ENCODE measurements around the gene C1orf115.
"Not testable (repeated sequence)": the region's sequence is repeated elsewhere in the genome, so short reads cannot be mapped to it uniquely, and the experiment has no call there.

Gene C1orf115

DNA sequence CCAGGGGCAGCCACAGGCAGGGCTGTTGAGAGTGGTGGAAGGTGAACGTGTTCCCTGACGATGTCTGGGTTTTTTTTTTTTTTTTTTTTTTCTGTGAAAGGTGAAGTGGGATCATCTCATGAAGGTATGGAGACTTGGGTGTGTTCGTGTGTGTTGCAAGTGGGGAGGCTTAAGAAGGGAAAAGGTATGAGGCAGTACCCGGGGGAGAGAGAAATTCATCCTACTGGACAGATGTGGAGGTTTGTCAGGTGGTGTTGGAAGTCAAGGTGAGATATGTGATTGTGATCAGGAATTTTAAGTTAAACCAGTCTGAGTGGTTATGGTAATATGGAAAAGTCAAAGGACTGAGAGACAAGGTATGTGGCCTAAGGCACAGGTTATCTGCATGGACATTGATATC lies 5.3 kb downstream of the C1orf115 start:
- no peak for DNase-seq

DNA sequence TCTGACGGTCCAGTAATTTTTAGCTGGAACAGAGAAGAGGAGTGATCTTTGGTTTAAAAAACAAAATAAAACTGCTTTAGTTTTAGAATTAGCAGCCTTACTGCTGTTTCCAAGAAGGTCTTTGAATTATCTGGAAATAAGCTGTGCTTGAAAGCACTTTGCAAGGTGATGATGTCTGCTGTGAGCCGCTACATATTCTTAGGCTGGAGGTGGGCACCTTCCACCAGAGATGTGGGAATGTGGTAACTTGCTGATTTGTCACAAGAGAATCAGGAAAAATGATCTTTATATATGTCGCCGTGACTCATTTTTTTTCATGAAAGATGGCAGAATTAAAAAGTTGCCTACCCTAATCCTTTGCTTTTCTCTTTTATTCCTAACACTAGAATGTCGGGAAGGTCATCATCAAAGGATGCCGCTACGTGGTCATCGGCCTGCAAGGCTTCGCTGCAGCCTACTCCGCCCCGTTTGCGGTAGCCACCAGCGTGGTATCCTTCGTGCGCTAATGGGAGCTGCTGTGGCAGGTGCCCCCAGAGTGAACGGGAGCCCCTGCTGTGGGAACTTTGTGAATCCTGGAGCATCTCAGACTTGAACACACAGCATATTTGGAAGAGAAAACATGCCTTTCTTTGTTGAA lies 6.2 kb downstream of the C1orf115 start:
- no peak for DNase-seq

GRCh38 chr1:220696863-220697231 lies 6.7 kb downstream of the C1orf115 start:
- DNase-seq = no peak

DNA sequence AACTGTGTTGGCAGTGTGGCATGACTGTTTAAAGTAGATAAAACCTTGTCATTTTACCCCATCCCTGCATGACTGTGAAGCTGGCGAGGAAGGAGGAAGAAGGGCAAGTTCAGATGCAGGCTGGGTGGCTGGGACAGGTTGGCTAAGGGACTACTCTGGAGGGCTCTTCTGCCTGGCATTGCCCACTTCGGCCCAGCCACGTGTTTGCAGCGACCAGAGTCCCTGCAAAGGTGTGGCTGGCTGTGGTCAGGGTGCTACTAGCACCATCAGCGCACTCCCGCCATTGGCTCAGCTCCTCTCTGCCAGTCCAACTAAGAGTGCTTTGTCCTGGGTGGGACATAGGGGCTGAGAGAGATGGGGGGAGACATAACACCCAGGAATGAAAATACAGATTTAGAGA lies 7.2 kb downstream of the C1orf115 start:
- no peak for DNase-seq

- DNase-seq = no peak
Observed at GRCh38 chr1:220698607-220699016, 8.4 kb downstream of the C1orf115 start.

GRCh38 chr1:220699044-220699443 lies 8.9 kb downstream of the C1orf115 start:
- DNase-seq = no peak

GRCh38 chr1:220700556-220701179 lies 10.5 kb downstream of the C1orf115 start:
- no peak for DNase-seq

- no peak for DNase-seq
Observed at GRCh38 chr1:220701974-220702373, 11.8 kb downstream of the C1orf115 start.

GRCh38 chr1:220702733-220703270 lies 12.6 kb downstream of the C1orf115 start:
- DNase-seq = no peak

DNA sequence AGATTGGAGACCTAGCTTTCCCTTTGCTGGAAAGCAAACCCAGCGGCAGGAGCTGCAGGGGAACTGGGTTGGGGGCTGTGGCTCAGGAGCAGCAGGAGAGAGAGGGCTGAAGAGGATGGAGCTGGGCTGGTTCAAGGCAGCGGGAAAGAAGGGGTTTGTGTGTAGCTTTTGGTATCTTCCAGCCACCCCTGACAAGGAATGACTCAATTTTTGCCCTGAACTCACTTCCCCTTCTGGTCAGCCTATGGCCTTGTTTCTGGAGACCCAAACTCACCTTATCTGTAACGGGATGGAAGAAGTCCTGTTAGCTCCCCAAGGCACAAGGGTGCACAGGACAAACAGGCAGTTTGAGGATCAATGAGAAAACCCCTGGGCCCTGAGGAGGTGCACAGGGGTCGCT lies 13.1 kb downstream of the C1orf115 start:
- DNase-seq = no peak

- no peak for DNase-seq
Observed at GRCh38 chr1:220705782-220706181, 15.6 kb downstream of the C1orf115 start.

GRCh38 chr1:220706480-220706879 lies 16.3 kb downstream of the C1orf115 start:
- no peak for DNase-seq

DNA sequence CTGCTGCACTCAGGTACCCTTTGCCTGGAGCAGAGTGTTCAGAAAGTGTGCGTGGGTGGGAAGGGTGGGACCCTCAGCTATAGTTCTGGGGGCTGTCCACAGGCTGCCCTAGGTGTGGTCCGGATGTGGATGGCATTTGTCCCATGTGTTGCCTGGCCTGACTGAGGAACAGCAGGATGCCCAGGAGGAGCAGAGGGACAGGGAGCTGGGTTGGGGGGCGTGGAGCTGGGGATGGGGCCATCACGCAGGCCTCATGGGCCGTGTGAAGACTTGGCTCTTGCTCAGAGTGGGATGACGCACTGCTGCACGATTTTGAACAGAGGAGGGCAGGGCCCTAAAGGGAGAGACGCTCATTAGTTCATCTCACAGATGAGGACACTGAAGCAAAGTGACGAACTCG lies 17.0 kb downstream of the C1orf115 start:
- no peak for DNase-seq

DNA sequence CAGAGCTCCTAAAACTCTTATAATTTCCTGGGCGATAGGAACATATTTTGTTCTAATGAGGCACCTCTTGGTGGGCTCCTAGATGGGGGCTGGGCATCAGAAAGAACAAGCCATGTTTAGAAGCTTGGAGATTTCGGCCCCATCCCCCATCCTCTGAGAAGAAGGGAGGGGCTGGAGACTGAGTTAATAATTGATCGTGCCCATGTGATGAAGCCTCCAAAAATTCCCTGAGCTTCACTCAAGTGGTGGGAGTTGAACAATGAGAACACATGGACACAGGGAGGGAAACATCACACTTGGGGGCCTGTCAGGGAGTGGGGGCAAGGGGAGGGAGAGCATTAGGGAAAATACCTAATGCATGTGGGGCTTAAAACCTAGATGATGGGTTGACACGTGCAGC lies 18.1 kb downstream of the C1orf115 start:
- no peak for DNase-seq

DNA sequence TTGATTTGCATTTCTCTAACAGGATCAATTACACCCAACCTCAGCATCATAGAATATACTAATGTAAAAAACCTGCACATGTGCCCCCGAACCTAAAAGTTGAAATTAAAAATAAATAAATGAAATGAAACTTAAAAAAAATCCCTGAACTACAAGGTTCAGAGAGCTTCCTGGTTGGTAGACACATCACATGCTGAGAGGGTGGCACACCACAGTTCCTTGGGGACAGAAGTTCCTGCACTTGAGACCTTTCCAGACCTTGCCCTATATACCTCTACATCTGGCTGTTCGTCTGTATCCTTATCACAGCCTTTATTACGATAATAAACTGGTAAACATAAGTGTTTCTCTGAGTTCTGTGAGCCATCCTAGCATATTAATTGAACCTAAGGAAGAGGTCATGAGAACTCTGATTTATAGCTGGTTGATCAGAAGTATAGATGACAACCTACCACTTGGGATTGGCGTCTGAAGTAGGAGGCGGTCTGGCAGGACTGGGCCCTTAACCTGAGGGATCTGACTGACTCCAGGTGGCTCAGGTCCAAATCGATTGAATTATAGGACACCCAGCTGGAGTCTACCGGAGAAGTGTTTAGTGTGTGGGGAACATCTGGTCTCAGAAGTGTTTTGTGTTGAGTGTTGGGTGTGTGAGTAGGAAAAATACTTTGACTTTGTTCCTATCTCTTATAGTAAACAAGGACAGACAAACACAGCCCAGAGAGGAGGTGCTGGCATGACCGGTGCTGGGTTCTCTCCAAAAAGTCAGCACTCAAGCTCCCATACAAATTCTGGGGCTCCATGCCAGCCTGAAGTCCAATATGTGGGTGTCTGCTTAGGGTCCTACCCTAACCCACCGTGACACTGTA lies 19.0 kb downstream of the C1orf115 start:
- no peak for DNase-seq

- no peak for DNase-seq
Observed at GRCh38 chr1:220710333-220710732, 20.2 kb downstream of the C1orf115 start.

GRCh38 chr1:220711056-220711809 lies 21.1 kb downstream of the C1orf115 start:
- no peak for DNase-seq

GRCh38 chr1:220715986-220716385 lies 25.8 kb downstream of the C1orf115 start:
- not testable (repeated sequence) for DNase-seq

- DNase-seq = no peak
Observed at GRCh38 chr1:220717800-220718640, 27.9 kb downstream of the C1orf115 start.

DNA sequence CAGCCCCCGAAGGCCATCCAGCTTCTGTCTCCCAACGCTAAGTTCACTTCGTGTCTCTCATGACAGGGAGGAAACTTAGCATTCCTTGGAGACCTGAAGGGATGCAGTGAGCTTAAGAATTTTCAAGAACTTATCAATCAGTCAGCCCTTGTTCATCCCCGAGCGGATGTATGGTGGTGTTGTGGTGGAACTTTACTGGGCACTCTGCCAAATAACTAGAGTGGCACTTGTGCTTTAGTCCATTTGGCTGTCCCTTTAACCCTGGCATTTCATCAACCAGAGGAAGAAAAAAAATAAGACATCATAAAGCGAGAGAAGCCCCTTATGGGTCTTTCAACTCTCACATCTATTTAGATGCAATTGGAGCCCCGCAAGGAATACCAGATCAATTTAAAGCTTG lies 31.1 kb downstream of the C1orf115 start:
- not testable (repeated sequence) for DNase-seq

- DNase-seq = no peak
Observed at GRCh38 chr1:220726634-220727033, 36.5 kb downstream of the C1orf115 start.

GRCh38 chr1:220727519-220727918 lies 37.4 kb downstream of the C1orf115 start:
- no peak for DNase-seq
